NCI-H2029 treated with DMSO at 0.1 percent for 48 hours (cell line): ENCODE measurements around the gene ATG4C.
A peak's percentile ranks its signal among the peaks of the same experiment; 100 is the strongest.

Source experiments
- DNase-seq: peaks from one replicate; lab custom pipeline; 2025; lab: John Stamatoyannopoulos, UW

The ATG4C gene

DNA sequence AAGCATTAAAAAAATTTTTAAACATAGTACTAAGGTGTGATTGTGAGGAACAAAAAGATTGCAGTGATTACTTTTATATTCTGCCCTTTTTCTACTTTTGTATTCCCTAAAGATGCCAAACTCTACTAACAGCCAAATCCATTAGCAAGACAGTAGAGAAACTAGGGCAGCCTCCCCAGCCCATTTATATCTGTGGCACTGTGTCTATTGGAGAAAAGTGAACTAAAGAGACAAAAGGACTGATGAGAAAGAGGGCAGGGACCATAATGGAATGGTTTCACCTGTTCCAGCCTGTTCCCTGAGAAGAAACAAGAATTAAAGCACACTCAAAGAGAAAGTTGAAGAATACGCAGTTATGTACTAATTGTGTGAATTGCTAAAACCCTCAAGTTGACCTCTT, 56.6 kb downstream of the ATG4C start:
- DNase-seq = no peak

DNA sequence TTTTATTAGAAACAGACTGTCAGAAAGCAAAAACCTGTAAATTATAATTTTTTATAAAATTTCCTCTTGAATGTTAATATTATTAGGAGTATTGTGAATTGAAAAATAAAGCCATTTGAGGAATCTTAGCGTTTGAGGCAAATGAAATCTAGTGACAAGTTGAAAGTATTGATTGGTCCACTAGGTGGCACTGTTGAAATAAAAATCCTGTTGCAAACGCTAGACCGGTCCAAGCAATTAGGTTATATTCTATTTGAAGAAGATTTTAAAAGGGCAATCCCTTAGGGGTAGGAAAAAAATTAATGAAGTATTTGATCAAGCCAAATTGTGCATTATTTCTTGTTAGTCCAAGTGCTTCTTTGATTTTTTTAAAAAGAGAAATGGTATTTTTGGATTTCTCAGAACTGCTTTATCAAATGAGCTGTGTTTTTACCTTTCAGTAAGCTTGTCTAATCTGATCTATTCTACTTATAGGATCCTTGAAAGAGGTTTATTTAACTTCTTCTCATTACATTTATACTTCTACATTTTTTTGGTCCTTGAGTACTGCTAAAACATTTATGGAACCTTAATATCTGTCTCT, 57.7 kb downstream of the ATG4C start:
- DNase-seq = peak; percentile 86

DNA sequence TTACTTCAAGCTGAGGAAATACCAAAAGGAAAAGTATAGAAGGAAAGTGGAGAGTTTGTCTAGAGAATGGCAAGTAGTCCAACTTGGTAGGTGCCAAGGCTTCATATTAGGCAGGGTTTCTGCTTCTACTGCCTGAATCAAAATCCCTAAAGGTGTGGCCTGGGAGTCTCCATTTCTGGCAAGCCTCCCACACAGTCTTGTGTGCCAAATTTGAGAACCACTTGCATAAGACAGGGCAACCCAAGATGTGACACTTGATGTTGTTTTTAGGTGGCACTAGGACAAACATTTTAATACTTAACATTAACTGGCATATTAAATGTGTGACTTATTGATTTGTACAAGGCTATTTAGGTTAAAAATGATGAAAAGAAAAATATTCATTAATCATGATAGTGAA, 60.1 kb downstream of the ATG4C start:
- peak; percentile 18 for DNase-seq

DNA sequence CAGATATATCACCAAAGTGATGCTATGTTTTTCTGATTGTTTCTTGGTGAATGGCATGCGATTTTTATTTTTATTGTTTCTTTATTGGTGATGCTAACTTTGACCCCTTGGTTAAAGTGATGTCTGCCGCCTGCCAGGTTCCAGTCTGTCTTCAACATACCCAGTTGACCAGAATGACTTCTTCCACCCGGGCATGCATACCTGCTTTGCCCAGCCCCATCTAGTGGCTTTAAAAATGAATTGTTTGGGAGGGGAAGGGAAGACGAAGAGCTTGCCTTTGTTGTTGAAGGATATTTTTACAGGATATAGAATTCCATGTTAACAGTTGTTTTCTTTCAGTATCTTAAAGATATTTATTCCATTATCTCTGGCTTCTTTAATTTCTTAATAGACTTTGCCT, 65.1 kb downstream of the ATG4C start:
- no peak for DNase-seq

DNA sequence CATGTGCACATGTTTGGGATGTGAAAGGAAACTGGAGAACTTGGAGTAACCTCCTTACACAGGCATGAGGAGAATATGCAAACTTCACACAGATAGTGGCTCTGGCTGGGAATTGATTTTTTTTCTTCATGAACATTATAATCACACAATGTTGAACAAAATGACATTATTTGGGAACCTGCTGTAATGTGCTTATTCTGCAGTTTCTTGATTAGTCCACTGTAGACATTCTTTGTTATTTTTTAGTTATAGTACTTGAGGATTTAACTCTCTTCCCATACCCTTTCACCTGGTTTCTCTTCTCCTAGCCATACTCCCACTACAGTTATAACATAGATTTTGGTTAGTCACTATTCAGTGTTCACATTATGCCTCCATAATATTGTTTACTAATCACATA, 68.3 kb downstream of the ATG4C start:
- no peak for DNase-seq

DNA sequence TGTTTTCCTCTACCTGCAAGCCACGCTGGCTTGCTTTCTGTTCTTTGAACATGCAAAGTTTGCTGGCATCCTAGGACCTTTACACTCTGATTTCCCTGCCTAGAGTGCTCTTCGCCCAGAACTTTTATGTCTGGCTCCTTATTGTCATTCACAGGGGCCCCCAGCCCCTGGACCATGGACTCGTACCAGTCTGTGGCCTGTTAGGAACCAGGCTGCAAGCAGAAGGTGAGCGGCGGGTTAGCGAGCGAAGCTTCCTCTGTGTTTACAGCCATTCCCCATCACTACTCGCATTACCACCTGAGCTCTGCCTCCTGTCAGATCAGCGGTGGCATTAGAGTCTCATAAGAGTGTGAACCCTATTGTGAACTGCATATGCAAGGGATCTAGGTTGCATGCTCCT, 73.0 kb downstream of the ATG4C start:
- no peak for DNase-seq

DNA sequence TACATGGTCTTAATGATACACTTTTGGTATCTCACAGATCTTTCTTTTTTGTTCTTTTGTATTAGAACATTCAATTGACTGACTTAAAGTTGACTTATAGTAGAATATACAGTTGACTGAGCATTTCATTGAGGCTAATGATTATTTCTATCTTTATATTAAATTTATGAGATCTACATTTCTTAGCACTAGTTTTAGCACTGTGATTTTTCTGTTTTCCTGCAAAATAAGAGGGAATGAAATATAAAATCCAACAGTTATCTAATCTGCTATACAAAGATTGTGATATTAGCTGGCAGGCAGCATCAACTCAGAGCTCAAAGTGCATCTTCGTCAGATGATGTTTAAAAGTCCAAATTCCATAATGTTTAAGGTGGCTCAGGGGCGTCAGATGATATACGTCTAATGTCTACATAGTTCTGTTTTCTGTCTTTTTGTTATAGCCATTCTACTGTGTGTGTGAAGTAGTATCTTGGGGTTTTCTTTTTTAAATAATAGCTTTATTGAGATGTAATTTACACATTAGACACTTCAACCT, 85.4 kb downstream of the ATG4C start:
- no peak for DNase-seq

DNA sequence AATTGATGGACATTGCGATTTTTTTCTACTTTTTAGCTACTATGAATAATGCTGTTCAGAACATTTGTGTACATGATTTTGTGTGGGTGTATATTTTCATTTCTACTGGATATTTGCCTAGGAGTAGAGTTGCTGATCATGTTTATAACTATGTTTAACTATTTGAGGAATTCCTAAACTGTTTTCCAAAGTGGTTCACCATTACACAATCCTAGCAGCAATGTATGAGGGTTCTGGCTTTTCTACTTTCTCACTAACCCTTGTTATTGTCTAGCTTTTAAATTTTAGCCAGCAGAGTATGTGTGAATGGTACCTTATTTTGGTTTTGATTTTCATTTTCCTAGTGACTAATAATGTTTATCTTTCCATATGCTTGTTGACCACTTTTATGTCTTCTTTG, 86.2 kb downstream of the ATG4C start:
- DNase-seq = no peak

DNA sequence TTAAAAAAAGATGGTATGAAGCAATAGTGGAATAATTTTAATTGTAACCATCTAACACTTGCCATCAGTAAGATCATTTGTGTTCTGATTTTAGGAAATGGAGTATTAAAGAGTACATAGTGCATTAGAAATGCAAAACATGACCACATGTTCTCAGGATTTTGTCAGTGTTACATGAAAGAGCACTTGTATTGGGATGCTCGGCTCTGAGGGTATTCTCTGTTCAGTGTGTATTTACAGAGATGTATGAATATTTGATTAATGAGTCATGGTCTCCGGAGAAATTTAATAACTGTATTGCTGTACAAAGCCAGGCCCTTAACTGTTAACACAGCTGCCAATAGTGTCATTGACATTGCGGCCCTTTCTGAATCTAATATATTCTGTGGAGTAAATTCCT, 91.7 kb downstream of the ATG4C start:
- DNase-seq = no peak

DNA sequence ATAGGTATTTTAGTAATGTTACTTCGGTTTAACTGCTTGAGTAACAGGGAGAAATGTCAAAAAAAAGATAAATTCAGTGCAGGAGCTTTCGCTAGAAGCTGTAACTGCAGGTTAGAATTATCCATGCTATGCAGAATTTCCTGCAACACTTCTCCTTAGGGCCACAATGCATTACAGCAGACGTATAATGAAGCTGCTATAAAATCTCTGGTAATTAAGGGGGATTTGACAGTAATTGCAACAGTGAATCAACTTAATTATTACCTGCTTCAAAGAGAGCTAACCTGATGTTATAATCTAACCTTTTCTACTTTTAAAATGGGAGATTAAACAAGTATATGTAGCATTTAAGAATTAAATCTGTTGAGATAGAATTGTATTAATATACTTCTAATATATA, 92.6 kb downstream of the ATG4C start:
- no peak for DNase-seq

DNA sequence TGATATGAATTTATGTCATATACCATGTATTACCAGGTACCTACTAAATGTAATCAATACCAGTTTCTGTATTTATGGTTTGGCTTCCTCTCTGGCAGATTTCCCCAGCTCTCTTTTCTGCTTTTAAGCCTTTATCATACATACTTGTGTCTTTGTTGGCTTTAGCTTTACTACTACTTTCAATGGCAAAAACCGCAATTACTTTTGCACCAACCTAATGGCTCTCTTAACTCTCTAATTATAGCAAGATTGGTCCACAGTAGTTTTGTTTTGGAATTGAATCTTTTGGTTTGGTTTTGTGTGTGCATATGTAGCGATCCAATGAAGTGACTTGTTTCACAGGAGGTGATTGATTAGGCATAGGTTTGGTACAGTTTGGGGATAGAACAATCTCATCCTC, 93.6 kb downstream of the ATG4C start:
- no peak for DNase-seq

DNA sequence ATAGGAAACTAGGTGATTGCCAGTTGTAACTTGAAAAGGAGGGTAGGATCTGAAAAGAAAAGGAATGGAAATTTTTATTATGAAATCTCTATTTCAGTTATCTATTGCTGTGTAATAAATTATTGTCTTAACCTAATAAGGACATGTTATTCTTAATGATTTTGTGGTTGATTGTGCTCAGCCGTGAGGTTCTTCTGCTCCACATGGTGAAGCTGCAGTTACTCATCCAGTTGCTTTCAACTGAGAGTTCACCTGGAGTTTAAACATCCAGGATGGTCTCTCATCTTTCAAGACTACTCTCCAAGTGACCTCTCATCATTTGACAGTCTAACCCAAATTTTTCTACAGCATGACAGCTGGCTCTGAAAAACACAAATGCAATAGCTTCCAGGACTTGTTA, 96.0 kb downstream of the ATG4C start:
- no peak for DNase-seq

DNA sequence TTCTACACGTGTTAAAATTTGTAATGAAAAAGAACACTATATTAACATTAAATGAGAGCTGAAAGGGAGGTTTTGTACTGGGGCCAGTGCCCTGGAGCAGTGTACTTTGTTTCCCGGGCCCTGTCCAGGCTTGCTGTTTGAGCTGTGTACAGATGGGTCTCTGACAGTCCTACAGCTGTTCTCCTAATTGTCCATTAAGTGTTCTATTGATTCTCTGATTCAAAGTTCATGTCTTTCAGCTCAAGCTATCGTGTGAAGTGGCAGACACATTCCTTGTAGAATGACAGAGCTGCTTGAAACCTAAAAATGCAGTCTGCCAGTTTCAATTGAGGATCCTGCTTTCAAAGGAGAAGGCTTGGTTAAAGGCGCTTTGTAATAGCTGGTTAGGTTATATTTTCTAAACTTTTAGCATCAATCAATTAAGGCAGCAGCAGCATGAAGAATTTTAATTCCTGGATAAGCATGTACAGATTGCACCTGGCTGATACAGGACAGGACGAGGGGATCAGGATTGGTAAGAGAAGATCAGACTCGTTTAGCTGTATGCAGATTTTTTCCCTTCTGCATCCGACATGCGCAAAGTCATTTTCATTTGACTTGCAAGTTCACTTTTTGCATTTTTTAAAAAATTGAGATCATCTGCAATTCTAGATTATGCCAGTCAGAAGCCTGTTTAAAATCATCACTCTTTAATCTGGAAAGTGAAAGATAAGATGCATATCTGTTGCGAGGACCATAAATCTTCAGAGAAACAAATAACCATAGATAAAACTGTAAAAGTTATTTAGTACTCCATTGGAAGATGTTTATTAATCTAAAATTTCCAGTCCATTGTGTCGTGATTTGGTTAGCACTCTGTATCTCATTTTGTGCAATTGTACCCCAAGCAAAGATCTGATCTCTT, 98.5 kb downstream of the ATG4C start:
- DNase-seq = no peak

DNA sequence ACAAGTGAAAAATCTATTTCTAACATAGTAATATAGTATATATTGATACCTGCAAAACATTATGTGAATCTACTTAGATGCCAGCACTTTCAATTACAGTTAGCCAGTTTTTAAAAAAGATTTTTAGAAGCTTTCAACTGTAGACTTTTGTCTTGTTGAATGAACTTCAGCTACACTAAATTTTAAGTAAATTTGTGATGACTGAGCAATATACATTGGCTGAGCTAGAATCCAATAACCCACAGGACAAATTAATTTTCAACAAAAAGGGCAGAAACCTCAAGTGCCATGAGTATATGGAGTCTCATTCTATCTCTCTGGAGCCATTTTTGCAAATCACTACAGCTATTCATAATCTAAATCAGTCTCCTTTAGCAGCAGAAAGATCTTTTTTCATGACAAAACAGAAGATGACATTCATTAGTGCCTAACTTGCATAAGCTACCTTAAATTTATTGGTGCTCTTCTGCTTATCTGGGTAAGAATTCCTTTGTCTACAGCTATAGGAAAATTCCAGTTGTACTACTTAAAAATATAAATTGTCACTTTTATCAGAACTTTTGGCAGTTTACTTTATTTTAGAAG, 100.3 kb downstream of the ATG4C start:
- no peak for DNase-seq

DNA sequence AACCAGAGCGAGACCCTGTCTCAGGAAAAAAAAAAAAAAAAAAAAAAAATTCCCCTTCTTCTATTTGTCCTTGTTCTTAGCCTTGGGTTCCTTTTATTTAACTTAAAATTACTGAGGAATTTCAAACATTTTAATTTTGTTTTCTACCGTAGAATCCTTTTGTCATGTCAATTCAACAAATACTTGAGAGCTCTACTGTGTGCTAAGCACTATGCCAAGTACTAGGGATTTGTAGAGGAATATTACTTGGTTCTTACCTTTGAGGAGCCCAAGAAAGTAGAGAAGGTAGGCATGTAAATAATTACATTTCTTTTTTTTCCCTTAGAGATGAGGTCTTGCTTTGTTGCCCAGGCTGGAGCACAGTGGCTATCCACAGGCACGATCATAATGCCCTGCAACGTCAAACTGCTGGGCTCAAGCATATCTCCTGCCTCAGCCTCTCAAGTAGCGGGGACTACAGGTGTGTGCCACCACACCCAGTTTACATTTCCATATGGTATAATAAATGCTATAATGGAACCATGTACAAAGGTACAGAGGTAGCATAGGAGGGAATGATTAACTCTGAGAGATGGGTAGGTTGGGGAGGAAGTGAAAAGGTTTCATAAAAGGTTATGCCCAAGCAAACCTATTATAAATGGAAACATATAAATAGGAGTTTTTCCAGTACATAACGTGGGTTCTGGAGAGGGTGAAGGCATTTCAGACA, 104.0 kb downstream of the ATG4C start:
- DNase-seq = no peak

DNA sequence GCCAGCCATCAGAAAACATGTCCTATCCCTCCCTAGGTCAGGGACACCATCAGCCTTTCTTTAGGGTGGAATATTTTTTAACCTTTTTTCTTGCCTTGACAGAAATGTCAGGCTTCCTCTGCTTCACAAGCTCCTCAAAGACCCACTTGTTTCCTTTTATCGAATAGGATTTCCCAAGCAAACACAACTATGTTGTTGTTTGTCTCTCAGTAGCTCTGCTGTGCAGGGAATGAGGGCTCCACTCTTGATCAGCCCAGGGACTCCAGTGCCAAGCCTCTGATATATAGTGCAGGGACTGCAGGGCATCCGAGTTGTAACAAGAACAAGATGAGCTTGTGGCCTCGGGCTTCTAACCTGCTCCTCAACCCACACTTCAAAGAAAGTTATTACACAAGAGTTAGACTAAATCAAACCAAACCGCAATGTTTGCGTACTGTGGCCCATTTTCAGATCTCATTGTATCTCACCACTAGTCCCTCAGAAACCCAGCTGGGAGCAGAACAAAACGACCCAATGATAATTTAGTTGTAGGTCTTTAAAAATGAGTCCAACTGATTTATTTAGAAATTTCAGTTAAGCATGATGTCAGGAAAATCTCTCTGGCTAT, 108.1 kb downstream of the ATG4C start:
- DNase-seq = no peak

DNA sequence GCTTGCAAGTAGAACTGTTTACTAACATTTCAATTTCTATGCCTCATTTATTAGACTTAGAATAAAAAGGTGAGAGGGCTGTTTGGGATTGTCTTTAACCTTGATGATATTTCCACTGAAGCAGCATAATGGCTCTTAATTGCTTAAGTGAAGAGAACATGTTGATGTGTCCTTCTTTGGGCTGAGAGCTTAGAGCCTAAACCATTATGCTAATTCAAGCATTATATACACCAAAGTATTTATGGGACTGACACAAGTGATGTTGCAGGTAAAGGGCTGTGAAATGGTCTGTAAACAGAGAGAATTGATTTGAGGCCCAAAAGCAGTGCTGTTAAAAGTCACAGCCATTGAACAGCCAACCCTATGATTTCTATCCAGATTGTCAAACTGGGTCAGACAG, 113.9 kb downstream of the ATG4C start:
- DNase-seq = no peak

DNA sequence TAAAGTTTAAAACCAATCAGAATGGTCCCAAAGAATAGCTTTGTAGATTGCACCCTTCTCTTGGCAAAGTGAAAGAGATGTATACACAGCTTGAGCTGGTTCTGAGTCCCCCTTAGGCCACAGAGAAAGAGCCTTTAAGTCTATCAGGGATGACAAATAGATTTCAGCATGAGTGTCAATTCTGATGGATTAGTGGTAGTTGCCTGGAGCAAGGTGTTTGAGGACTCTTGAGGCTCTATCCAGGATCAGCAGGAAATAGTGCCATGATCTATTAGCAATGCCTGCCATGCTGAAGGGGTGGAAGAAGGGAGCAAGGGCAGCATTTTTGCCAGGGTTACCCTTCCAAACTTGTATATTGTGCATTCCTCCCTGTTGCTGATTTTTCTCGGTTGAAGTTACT, 116.6 kb downstream of the ATG4C start:
- no peak for DNase-seq

DNA sequence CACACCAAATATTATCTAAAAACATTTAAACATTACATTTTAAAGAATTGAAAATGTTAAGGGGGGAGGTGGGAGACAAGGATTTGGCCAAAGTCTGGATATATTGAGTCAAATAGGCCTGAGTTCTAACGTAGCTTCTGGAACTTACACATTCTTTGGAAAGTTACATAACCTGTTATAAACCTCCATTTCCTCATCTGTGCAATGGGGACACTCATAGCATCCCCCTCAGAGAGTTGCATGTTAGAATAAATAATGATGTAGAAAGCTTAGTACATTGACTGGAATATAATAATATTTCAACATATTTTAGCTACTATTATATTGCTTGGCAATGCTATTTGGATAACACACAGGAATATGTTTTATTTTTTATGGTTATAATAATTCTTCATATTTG, 117.7 kb downstream of the ATG4C start:
- DNase-seq = no peak

DNA sequence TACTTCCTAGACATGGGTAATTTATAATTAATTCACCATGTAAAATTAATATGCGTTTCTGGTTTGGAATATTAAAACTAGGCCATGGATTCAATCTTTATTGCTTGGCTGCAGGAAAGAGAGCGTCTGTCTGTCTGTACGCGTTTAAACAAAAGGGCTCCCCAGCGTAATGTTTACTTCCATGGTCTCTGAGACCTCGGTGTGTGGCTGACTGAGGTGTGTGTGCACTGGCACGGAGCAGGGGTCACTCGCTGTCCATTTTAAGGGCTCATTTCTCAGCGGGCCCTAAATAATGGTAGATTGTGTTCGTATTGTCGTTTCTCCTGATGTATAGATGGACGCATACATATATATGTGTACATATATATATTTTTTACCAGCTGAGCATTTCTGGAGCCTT, 119.6 kb downstream of the ATG4C start:
- DNase-seq = no peak

DNA sequence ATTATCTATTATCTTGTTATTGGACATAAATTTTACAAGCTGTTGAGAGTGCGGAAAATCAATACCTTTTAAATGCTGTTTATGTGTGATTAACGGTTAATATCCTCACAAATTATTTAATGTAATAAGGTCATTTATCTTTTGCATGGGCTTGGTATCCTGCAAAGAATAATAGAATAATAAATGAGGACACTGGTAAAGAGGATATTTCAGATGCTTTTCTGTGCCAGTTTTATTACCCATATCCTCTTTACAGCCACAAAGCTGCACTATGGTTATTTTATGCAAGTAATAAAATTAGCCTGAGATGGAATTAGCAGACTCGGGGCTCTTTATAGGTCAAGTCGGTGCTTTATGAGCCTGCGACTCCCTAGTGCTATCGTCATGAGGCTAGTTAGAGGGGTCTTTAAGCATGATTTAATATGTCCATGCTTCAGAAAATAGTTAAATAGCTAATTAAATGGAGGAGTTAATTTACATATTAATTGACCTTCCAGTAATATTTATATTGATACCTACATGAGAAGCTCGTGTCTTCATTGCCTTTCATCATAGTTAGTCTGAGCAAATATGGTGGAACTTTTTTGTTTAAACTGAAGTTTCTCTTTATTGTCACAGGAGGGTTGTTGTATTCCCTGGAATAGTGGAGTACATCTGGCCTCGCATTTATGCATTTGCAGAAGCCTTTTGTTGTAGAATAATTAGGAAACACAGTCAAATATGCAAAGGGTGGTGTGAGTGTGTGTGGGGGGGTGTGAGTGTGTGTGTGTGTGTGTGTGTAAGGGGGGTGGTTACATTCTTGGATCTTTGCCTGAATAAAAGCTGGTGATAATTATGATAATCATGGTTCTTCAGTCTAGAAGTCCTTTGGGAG, 120.3 kb downstream of the ATG4C start:
- DNase-seq = no peak
